Sigmoid colon (tissue), 3 donors: ENCODE results near the gene USH2A.

Source experiments
- CTCF ChIP-seq, 4 experiments: fragments of 450-650 bp in 3 of 4; fragments of 200-600 bp in 1 of 4; IDR thresholded peaks; one replicate each; pipeline ENCODE4 v1.5.1; 2016 to 2019; ENCODE audit warnings: antibody characterized with exemption in 4 of 4, mild to moderate bottlenecking in 3 of 4, moderate library complexity in 2 of 4
- POLR2A ChIP-seq, 2 donors: fragments of 450-650 bp; IDR thresholded peaks; one replicate each; pipeline ENCODE4 v1.6.1; 2016; ENCODE audit warnings: antibody characterized with exemption in 2 of 2, mild to moderate bottlenecking in 2 of 2, moderate library complexity in 2 of 2

- TF ChIP-seq POLR2A (IDR thresholded peaks at IDR 0.05) (no peak), CTCF (IDR thresholded peaks at IDR 0.05) (no peak)
Observed at GRCh38 chr1:216076751-216077150, 346.5 kb downstream of the USH2A start.
